SW 1271 (cell line): ENCODE measurements around the gene PRCD.
"Not testable (repeated sequence)": the region's sequence is repeated elsewhere in the genome, so short reads cannot be mapped to it uniquely, and the experiment has no call there.

ENCODE experiments used
- DNase-seq, 2 experiments: peaks; one replicate each; lab custom pipeline; 2025; lab: John Stamatoyannopoulos, UW

Gene PRCD

GRCh38 chr17:76556765-76557367 is 17.0 kb downstream of the PRCD start:
- peak in 1 of 2 experiments; percentile 26 for DNase-seq

- peak; percentile 89 to 95 for DNase-seq
Measured at GRCh38 chr17:76557368-76558197, 17.7 kb downstream of the PRCD start.

- DNase-seq: peak in 1 of 2 experiments; percentile 38
Measured at GRCh38 chr17:76558198-76559095, 18.6 kb downstream of the PRCD start.

GRCh38 chr17:76559460-76559859 is 19.6 kb downstream of the PRCD start:
- DNase-seq: not testable (repeated sequence)

- no peak for DNase-seq
Measured at GRCh38 chr17:76560036-76560876, 20.4 kb downstream of the PRCD start.

GRCh38 chr17:76560877-76561221 is 21.0 kb downstream of the PRCD start:
- no peak for DNase-seq

- DNase-seq: no peak
Measured at GRCh38 chr17:76561332-76561731, 21.5 kb downstream of the PRCD start.

GRCh38 chr17:76561799-76562268 is 22.0 kb downstream of the PRCD start:
- no peak for DNase-seq

GRCh38 chr17:76562734-76563148 is 22.9 kb downstream of the PRCD start:
- no peak for DNase-seq

GRCh38 chr17:76563359-76563758 is 23.5 kb downstream of the PRCD start:
- not testable (repeated sequence) for DNase-seq

GRCh38 chr17:76564991-76565727 is 25.3 kb downstream of the PRCD start:
- DNase-seq: not testable (repeated sequence)

GRCh38 chr17:76565728-76566612 is 26.1 kb downstream of the PRCD start:
- no peak for DNase-seq

GRCh38 chr17:76566613-76566943 is 26.7 kb downstream of the PRCD start:
- no peak for DNase-seq

- DNase-seq: no peak
Measured at GRCh38 chr17:76566988-76567431, 27.2 kb downstream of the PRCD start.

GRCh38 chr17:76567634-76568432 is 28.0 kb downstream of the PRCD start:
- no peak for DNase-seq

GRCh38 chr17:76568811-76569221 is 29.0 kb downstream of the PRCD start:
- no peak for DNase-seq

- DNase-seq: no peak
Measured at GRCh38 chr17:76569607-76570279, 29.9 kb downstream of the PRCD start.

- no peak for DNase-seq
Measured at GRCh38 chr17:76570457-76570856, 30.6 kb downstream of the PRCD start.
